Suprapubic skin (tissue), 4 donors: ENCODE results near the gene SLC25A39.

Experiments used
- EP300 ChIP-seq: sonication (generic); formaldehyde crosslinking; IDR thresholded peaks from one replicate; pipeline ENCODE4 v1.6.1; 2017; ENCODE audit warnings: antibody characterized with exemption
- POLR2A ChIP-seq, 2 donors: fragments of 450-650 bp; IDR thresholded peaks; one replicate each; pipeline ENCODE4 v1.6.1; 2017; ENCODE audit warnings: antibody characterized with exemption in 2 of 2, mild to moderate bottlenecking in 2 of 2, moderate library complexity in 2 of 2
- POLR2AphosphoS5 ChIP-seq, 3 donors: sonication (generic); formaldehyde crosslinking; IDR thresholded peaks; one replicate each; pipeline ENCODE4 v1.6.1; 2017; ENCODE audit warnings: antibody characterized with exemption in 3 of 3
- TF ChIP-seq, protein P1 (sequence below), 2 donors: fragments of 200-600 bp in 1 of 2; fragments of 450-650 bp in 1 of 2; sonication (generic) in 1 of 2; IDR thresholded peaks; one replicate each; pipeline ENCODE4 v1.5.1; 2016 to 2019; ENCODE audit warnings: antibody characterized with exemption in 2 of 2, mild to moderate bottlenecking in 1 of 2, moderate library complexity in 1 of 2

DNA sequence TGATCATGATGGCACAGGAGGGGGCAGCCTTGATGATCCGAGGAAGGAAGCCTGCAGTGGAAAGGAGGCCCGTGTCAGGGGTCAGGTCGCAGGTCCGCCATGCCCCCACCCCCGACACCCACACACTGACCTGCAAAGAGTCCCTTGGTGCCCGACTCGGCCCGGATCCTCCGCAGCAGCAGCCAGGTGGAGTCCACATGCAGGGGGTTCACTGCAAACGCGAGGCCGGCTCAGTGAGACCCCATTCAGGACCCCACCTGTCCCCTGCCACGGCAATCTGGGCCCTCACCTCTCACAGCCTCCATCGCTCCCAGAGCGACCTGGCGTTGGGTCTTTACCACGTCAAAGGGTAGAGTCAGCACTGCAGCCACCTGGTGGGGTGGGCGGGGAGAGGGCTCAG is 4.6 kb downstream of the SLC25A39 start:
- TF ChIP-seq, protein P1, sequence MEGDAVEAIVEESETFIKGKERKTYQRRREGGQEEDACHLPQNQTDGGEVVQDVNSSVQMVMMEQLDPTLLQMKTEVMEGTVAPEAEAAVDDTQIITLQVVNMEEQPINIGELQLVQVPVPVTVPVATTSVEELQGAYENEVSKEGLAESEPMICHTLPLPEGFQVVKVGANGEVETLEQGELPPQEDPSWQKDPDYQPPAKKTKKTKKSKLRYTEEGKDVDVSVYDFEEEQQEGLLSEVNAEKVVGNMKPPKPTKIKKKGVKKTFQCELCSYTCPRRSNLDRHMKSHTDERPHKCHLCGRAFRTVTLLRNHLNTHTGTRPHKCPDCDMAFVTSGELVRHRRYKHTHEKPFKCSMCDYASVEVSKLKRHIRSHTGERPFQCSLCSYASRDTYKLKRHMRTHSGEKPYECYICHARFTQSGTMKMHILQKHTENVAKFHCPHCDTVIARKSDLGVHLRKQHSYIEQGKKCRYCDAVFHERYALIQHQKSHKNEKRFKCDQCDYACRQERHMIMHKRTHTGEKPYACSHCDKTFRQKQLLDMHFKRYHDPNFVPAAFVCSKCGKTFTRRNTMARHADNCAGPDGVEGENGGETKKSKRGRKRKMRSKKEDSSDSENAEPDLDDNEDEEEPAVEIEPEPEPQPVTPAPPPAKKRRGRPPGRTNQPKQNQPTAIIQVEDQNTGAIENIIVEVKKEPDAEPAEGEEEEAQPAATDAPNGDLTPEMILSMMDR (IDR thresholded peaks at IDR 0.05), result no peak
- TF ChIP-seq POLR2A (IDR thresholded peaks at IDR 0.05) (no peak), POLR2AphosphoS5 (IDR thresholded peaks at IDR 0.05) (no peak), EP300 (no peak)
